LHCN-M2 (cell line): ENCODE data around the gene LPP. TPM values are rescaled to one million over a fixed set of nuclear protein-coding genes. Genes with fewer than 3 reads are reported as not detected.

Experiments
- DNase-seq: peaks from one replicate; pipeline ENCODE4 v3.0.0-alpha.2; 2012; ENCODE audit warnings: low read depth
- total RNA-seq: library from RNA; depleted of rRNA; stranded (reverse); fragments of >200 nt; gene quantifications from 2 replicates; pipeline ENCODE4 v1.2.3, GENCODE V29; 2014

The LPP gene
- total RNA-seq, 1 experiment from 2014 or later = 39.7 TPM

DNA sequence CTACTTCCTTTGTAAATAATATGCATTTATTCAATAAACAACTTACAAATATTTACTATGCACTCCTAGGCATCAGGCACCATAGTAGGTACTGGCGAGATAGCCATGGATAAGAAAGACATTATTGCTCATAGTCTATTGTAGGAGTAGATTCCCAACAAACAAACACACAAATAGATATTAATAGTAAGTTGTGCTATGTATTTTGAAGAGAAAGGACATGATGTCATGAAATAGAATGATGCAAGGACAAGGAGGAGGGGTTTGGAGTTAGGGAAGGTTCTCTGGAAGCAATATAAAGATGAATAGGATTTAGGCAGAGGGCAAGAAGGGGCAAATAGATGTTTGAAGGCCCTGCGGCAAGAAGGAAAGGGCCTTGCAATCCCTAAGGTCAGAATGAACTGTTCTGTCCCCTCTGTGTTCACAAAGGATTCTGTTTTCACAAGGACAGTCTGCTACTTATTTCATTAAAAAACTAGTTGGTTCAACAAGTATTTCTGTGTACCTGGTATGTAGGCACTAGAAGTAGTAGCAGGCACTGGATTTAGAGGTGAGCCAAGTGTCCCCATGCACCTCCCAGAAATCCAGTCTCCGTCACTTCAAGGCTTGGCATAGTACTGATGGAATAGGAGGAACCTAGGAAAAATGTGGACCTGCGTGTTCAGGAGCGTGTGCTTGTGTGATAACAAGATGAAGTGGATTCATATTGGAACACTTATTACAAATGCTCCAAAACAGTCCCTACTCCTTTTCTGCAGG is 786.0 kb downstream of the LPP start:
- DNase-seq = no peak
